Urinary bladder (tissue), 4 donors: ENCODE data around the gene PRPF6. TPM values are rescaled to one million over a fixed set of nuclear protein-coding genes. Genes with fewer than 3 reads are reported as not detected.
"Not testable (repeated sequence)": the region's sequence is repeated elsewhere in the genome, so short reads cannot be mapped to it uniquely, and the experiment has no call there.

Experiments used
- DNase-seq: peaks from one replicate; pipeline ENCODE4 v3.0.0-alpha.2; 2015; ENCODE audit errors: extremely low spot score
- H3K27ac ChIP-seq: one replicate; pipeline ENCODE4 v1.5.1; 2013; ENCODE audit warnings: low read depth, mild to moderate bottlenecking, moderate library complexity
- H3K36me3 ChIP-seq: one replicate; pipeline ENCODE4 v1.6.1; 2013; ENCODE audit warnings: mild to moderate bottlenecking, moderate library complexity; ENCODE audit not compliant: insufficient read depth
- H3K4me1 ChIP-seq: one replicate; pipeline ENCODE4 v1.6.1; 2013; ENCODE audit warnings: mild to moderate bottlenecking, moderate library complexity; ENCODE audit not compliant: insufficient read depth
- H3K4me3 ChIP-seq: one replicate; pipeline ENCODE4 v1.5.1; 2013; ENCODE audit warnings: low read depth, low read length
- WGBS: extraction: QIAGEN DNeasy Blood & Tissue Kit; methylation state at CpG from one replicate; pipeline ENCODE4 v1.1.7; 2013; 5-methylcytosine and 5-hydroxymethylcytosine counted together
- polyA plus RNA-seq: library from polyadenylated mRNA; stranded (reverse); fragments of 200-250 nt; gene quantifications from one replicate; pipeline ENCODE4 v1.2.3, GENCODE V29; 2013
- total RNA-seq: library from RNA; depleted of rRNA; stranded (reverse); fragments of >200 nt; gene quantifications from one replicate; pipeline ENCODE4 v1.2.3, GENCODE V29; 2014
- donor health status: healthy with polysubstance abuse.
- donor health status: healthy.

The PRPF6 gene
- total and polyA plus RNA-seq, 2 donors: 44.1 to 71.8 TPM

DNA sequence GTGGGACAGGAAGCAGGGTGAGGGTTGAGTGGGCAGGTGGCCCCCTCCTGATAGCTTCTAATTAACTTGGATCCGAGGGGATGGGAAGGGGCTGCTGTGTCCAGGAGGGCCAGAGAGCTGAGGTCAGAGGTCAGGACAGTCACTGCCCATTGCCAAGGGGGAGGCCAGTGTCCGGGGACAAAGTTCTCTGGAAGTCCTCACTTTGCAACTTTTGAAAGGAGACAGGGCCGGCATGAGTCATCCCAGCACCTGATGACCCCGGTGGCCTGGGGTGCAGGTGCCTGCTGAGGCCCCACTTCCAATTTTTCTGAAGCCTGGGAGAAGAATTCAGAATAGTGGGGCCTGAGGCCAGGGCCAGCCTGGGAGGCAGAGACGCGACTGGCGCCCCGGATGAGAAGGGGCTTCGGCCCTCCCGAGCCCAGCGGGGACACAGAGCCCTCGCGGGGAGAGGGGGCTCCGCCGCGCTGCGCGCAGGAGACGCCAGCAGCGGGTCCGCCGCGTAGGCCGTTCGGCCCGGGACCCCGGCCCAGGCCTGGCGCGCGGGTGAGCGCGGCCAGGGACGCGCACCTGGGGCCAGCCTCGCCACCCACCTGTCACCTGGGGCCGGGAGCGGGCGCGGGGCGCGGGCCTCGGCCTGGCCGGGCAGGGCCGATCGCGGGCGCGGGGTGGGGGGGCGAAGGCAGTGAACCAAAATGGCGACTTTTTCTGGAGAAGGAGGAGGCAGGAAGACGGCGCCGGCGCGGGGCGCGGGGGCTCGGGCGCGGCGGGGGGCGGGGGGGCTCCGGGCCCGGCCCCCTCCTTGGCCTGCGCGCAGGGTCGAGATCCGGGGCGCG is 11.8 kb upstream of the PRPF6 start:
- no peak for DNase-seq
- H3K27ac ChIP-seq: peak overlapping the region; percentile 32
- peak overlapping the region; percentile 93 for H3K4me3 ChIP-seq
- under 1% methylated on average over 70 of the region's 70 CpGs for WGBS
- no peaks in the 10 kb centered on the region for H3K4me1 ChIP-seq
- H3K36me3 ChIP-seq: no peaks in the 10 kb centered on the region

DNA sequence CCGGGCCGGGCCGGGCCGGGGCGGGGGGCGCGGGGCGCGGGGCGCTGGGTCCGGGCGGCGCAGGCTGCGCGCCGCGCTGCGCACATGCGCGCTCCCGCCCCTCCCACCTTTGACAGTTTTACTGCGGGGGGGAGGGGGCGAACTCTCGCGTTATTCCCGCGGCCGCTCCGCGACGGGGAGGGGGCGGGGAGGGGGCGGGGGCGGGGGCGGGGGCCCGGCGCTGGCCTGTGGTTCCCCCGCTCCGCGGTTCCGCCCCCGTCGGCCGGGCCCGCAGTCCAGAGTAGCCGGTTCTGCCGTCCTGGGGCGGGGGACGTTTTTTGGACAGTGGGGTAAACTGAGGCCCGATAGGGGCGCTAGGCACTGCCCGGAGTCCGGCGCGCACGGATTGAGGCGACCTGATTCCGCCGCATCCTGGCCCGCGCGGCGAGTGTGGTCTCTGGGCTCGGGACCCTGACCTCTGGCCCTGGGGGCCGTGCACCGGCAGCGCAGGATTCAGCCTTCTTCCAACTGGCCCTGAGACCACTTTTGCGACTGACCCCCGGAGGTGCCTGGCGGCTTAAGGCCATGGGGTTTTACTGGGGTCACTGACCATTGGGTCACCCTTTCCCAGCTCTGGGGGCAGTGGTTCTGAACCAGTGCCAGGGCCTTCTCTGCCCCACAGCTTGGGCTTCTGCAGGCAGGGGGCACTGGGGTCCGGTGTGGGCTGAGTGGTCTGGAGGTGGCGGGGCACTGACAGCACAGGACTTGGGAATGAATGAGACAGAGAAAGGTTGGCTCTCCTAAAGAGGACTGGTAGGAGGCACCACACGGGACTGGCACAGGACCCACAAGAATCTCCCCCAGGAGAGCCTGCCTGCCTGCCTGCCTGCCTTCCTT is 10.9 kb upstream of the PRPF6 start, which contains the start of gene ZNF512B:
TSS of gene ZNF512B (minus strand) at position 93 of the 876 bp plus-strand sequence. CDS start 1,980 bp downstream, outside the sequence.
- 3% methylated on average over 57 of the region's 73 CpGs for WGBS
- peak within 1 kb of the TSS; percentile 93 for H3K4me3 ChIP-seq
- H3K36me3 ChIP-seq: no peaks in the 10 kb centered on the region
- DNase-seq: no peak
- no peaks in the 10 kb centered on the region for H3K4me1 ChIP-seq
- H3K27ac ChIP-seq: peak within 1 kb of the TSS; percentile 32

DNA sequence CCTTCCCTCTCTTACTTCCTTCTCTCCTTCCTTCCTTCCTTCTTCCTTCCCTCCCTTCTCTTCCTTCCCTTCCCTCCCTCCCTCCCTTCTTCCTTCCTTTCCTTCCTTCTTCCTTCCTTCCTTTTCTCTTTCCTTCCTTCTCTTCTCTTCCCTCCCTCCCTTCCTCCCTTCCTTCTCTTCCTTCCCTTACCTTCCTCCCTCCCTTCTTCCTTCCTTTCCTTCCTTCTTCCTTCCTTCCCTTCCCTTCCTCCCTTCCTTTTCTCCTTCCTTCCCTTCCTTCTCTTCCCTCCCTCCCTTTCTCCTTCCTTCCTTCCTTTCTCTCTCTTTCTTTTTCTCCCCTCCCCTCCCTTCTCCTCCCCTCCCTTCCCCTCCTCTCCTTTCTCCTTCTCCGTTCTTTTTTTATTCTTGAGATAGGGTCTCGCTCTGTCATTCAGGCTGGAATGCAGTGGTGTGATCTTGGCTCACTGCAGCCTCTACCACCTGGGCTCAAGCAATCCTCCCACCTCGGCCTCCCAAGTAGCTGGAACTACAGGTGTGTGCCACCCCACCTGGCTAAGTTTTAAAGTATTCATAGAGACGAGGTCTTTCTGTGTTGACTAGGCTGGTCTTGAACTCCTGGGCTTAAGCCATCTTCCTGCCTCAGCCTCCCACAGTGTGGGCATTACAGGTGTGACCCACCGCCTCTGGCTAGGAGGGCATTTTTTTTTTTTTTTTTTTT is 10.1 kb upstream of the PRPF6 start:
- no peak for DNase-seq

DNA sequence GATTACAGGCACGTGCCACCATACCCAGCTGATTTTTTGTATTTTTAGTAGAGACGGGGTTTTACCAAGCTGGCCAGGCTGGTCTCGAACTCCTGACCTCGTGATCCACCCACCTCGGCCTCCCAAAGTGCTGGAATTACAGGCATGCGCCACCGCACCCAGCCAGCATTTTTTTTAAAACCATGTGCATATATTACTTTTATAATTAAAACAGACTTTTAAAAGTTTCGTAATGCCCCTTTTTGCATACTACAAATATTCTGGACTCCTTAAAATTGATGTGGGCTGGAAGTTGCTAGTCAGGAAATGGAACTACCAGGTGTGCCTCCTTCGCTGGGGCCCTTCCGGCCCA is 9.0 kb upstream of the PRPF6 start:
- H3K4me3 ChIP-seq, H3K4me1 ChIP-seq, H3K36me3 ChIP-seq, DNase-seq, H3K27ac ChIP-seq: not testable (repeated sequence)
- 83% methylated on average over 10 of the region's 10 CpGs for WGBS

More for the DNA sequence above, 10.1 kb upstream of the PRPF6 start:
- no peaks in the 10 kb centered on the region for H3K36me3 ChIP-seq
- no peak overlapping the region for H3K27ac ChIP-seq
- H3K4me3 ChIP-seq: no peak overlapping the region
- WGBS: 91% methylated on average over 5 of the region's 5 CpGs
- H3K4me1 ChIP-seq: no peaks in the 10 kb centered on the region

DNA sequence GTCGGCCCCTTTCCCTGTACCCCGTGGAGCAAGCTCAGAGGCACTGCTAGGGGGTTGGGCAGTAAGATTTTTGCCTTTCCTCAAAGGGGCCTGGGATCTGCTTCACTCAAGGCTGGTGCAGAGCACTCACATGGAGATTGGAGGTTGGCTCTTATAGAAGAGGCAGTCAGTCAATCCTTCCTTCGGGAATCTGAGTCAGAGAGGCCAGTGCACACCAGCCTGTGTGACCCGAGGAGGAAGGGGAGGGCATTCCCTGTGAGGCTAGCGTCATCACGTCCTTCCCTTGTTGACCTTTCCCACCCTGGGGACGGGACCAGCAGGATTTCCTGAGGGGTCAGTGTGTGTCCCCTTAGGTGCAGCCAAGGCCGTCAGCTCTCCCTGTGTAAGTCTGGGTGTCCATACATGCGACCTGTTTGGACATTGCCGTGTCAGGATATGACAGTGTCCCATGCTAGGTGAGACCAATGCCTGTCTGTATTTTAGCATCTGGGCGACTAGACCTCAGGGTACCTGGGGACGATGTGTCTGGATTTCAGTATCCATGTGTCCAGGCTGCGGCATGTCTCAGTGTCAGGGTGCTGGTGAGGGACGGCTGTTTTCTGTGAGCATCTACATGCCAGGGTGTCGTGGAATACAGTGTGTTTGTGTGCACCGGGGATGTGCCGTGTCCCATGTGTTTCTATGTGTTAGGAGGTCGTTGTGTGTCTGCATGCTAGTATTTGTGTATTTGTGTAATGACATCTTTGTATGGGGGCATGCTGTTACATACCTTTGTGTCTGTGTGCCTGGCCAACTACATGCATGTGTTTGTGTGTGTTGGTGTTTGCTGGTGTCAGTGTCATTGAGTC is 8.4 kb upstream of the PRPF6 start:
- H3K27ac ChIP-seq: no peak overlapping the region
- no peak for DNase-seq
- WGBS: 73% methylated on average over 18 of the region's 18 CpGs
- H3K4me1 ChIP-seq: no peaks in the 10 kb centered on the region
- H3K4me3 ChIP-seq: no peak overlapping the region
- H3K36me3 ChIP-seq: no peaks in the 10 kb centered on the region

DNA sequence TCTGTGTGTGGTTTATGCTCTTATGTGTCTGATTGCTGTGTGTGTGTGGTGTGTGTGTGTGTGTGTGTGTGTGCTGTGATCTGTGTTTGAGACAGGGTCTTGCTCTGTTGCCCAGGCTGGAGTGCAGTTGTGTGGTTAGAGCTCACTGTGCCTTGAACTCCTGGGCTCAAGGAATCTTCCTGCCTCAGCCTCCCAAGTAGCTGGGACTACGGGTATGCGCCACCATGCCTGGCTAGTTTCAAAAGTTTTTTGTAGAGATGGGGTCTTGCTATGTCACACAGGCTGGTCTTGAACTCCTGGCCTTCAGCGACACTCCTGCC is 7.8 kb upstream of the PRPF6 start:
- Histone ChIP-seq H3K4me3 (no peak overlapping the region), H3K4me1 (no peaks in the 10 kb centered on the region), H3K36me3 (no peaks in the 10 kb centered on the region), H3K27ac (no peak overlapping the region)
- no peak for DNase-seq
- WGBS: 90% methylated on average over 3 of the region's 3 CpGs

DNA sequence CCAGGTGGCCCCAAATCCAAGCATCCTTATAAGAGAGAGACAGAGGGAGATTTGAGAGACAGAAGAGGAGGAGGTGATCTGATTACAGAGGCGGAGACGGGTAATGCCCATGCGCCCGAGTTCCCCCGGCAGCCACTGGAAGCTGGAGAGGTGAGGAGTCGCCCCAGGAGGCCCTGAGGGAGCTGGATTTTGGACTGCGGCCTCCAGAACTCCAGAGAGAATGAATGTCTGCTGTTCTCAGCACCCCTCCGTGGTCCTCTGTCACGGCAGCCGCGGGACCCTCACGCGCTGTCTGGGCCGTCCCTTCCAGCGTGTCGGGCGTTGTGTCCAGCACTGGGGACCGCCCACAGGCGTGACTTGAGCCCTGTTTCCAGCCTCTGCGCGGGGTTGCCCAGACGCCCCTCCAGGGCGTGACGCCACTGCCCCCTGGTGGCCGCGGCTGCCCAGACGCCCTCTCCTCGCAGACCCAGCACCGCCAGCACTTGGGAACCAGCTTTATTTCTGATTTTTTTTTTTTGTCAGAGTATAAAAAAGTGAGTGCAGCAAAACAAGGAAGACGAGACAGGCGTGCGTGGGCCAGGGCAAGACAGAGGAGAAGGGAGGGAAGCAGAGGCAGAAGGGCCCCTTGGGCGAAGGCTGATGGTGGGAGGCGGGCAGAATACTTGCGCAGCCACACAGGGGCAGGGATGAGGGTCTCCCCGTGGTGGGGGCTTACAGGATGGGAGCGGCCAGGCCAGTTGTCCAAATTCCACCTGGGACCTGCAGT is 7.1 kb upstream of the PRPF6 start:
- peak; percentile 57 for DNase-seq
- H3K27ac ChIP-seq: no peak overlapping the region
- H3K36me3 ChIP-seq: no peaks in the 10 kb centered on the region
- WGBS: 10% methylated on average over 37 of the region's 37 CpGs
- no peaks in the 10 kb centered on the region for H3K4me1 ChIP-seq
- H3K4me3 ChIP-seq: no peak overlapping the region

DNA sequence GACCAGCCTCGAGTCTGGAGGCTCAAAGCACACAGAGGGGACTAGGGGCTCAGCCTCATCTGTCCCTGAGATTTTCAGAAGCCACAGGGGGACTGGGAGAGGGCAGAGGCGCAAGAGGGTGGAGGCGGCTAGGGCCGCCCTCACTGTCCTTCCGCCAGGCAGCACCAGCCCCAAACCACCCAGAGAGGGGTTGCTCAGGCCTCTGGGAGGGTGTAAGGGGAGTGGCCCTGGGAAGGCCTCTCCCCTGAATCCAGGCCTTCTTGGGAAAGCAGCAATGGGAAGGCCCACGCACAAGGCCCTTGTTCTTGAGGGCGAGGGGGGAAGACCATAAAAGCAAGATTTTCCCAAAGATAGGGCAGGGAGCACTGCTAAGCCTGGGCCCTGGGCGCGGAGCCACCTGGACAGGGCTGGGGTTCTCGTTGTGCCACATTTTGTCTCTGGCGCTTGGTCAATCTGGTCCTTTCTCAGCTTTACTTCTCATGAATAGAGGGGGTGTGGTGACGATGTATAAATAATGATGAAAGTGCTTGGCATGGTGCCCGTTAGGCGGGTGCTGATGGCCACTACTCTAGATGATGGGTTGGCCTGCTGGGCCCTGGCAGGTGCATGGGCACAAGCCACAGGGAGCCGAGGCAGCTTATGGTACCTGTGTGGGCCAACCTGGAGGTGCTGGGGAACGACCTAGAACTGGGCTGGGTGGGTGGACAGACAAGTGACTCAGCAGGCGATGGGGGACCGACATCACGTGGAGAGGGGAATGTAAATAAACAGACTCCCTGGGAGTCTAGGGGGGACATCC is 6.3 kb upstream of the PRPF6 start:
- no peak for DNase-seq

DNA sequence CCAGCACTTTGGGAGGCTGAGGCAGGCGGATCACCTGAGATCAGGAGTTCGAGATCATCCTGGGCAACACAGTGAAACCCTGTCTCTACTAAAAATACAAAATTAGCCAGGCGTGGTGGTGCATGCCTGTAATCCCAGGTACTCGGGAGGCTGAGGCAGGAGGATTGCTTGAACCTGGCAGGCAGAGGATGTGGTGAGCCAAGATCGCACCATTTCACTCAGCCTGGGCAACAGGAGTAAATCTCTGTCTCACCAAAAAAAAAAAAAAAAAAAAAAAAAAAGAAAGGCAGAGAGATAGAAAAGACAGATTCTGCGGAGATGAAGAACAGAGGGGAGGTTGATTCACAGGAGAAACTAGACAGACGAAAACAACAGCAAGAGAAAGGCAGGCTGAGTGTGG is 4.4 kb upstream of the PRPF6 start:
- not testable (repeated sequence) for H3K4me1 ChIP-seq, H3K36me3 ChIP-seq, H3K27ac ChIP-seq, H3K4me3 ChIP-seq, DNase-seq
- WGBS: 96% methylated on average over 7 of the region's 7 CpGs

More for the DNA sequence above, 6.3 kb upstream of the PRPF6 start:
- no peaks in the 10 kb centered on the region for H3K4me1 ChIP-seq
- whole genome bisulfite sequencing: 62% methylated on average over 19 of the region's 19 CpGs
- H3K36me3 ChIP-seq: no peaks in the 10 kb centered on the region
- H3K4me3 ChIP-seq: no peak overlapping the region
- H3K27ac ChIP-seq: no peak overlapping the region

DNA sequence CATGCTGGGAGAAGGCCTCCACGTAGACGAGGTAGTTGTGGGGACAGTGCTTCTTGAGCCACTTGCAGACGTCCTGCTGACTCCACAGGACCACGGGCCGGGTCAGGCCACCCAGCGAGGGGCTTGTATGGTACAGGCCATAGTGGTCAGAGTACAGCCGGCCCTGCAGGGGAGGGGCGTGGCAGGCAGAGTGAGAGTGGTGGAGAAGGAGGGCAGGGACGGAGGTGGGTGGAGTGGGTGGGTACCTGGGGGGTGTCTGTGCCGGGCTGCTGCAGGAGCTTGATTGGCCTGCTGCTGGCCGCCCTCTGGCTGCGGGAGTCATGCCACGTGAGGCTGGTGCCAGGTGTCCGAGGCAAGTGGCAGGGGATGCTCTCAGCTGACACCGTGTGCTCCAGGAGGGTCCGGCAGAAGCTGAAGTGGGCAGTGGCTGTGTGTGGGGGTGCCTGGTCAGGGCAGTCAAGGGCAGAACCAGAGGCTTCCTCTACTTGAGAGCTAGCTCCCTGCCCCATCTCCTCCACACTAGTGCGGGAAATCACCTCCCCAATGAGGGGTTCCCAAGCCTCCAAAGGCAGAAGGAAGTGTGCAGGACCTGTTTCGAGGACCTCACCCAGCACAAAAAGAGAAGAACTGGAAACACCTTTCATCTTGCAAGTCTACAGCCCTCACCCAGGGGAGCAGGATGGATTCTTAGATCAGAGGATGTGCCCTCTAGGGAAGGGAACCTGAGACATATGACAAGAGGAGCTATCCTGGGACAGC is 3.8 kb upstream of the PRPF6 start:
- no peaks in the 10 kb centered on the region for H3K36me3 ChIP-seq
- DNase-seq: no peak
- 88% methylated on average over 18 of the region's 18 CpGs for WGBS
- no peak overlapping the region for H3K27ac ChIP-seq
- H3K4me3 ChIP-seq: no peak overlapping the region
- H3K4me1 ChIP-seq: no peaks in the 10 kb centered on the region

DNA sequence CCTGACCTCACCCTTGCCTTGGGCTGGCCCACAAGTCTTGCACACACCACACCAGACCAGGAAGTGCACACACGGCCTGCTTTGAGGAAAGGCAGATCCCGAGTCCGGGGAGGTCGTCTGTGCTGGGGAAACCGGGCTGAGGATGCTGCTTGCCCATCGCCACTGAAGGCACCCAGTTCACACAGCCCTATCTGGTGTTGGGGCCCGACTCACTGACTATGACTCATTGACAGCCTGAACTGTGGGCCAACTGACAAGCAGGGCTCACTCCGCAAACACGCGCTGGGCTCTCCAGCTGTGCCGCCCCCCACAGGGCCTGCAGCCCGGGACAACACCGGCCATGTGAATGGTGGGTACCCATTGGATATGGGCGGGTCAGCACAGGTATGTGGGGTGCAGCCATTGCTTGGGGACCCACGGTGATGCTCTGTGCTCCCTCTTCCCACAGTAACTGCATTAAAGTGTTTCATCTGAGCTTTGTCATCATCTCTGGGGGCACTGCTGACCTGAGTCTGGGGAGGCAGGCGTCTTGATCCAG is 3.1 kb upstream of the PRPF6 start:
- H3K27ac ChIP-seq: no peak overlapping the region
- 70% methylated on average over 16 of the region's 16 CpGs for WGBS
- no peak overlapping the region for H3K4me3 ChIP-seq
- H3K36me3 ChIP-seq: no peaks in the 10 kb centered on the region
- no peak for DNase-seq
- H3K4me1 ChIP-seq: no peaks in the 10 kb centered on the region
